ENCODE measurements around the gene ANO4.

ANO4 gene

GRCh38 chr12:100794441-100795173 is at the start of gene ANO4:
Gene ANO4 (plus strand): TSS chr12:100794776. CDS start chr12:100901786, 107,010 bp downstream.
- no peaks in the 10 kb centered on the region for H3K36me3 Mint-ChIP-seq (ENCODE audit: low read depth)
- no peak within 1 kb of the TSS for H3K27ac Mint-ChIP-seq
- no peaks in the 10 kb centered on the region for H3K4me1 Mint-ChIP-seq (ENCODE audit: low read depth)
- no peaks in the 10 kb centered on the region for H3K9me3 Mint-ChIP-seq
- no peak within 1 kb of the TSS for H3K4me3 Mint-ChIP-seq
- H3K27me3 Mint-ChIP-seq (ENCODE audit: low read depth) = peaks cover 22% of the 10 kb centered on the region
- no peak for DNase-seq (ENCODE audit: low spot score)

GRCh38 chr12:100745378-100746071 is 49.1 kb upstream of the ANO4 start:
- Mint-ChIP-seq H3K36me3 (ENCODE audit: low read depth) (no peaks in the 10 kb centered on the region), H3K27me3 (ENCODE audit: low read depth) (no peaks in the 10 kb centered on the region), H3K4me1 (ENCODE audit: low read depth) (no peaks in the 10 kb centered on the region), H3K27ac (no peak overlapping the region), H3K9me3 (no peaks in the 10 kb centered on the region), H3K4me3 (no peak overlapping the region)
- no peak for DNase-seq (ENCODE audit: low spot score)

- no peak overlapping the region for H3K27ac Mint-ChIP-seq
- H3K4me3 Mint-ChIP-seq = no peak overlapping the region
- no peak for DNase-seq (ENCODE audit: low spot score)
- H3K27me3 Mint-ChIP-seq (ENCODE audit: low read depth) = no peaks in the 10 kb centered on the region
- H3K4me1 Mint-ChIP-seq (ENCODE audit: low read depth) = no peaks in the 10 kb centered on the region
- no peaks in the 10 kb centered on the region for H3K9me3 Mint-ChIP-seq
- H3K36me3 Mint-ChIP-seq (ENCODE audit: low read depth) = no peaks in the 10 kb centered on the region
These were observed 41.7 kb upstream of the ANO4 start for GRCh38 chr12:100752841-100753240.

GRCh38 chr12:100753837-100754236 is 40.7 kb upstream of the ANO4 start:
- no peaks in the 10 kb centered on the region for H3K36me3 Mint-ChIP-seq (ENCODE audit: low read depth)
- H3K4me3 Mint-ChIP-seq = no peak overlapping the region
- no peaks in the 10 kb centered on the region for H3K9me3 Mint-ChIP-seq
- H3K4me1 Mint-ChIP-seq (ENCODE audit: low read depth) = no peaks in the 10 kb centered on the region
- no peak overlapping the region for H3K27ac Mint-ChIP-seq
- no peaks in the 10 kb centered on the region for H3K27me3 Mint-ChIP-seq (ENCODE audit: low read depth)
- no peak for DNase-seq (ENCODE audit: low spot score)

- DNase-seq (ENCODE audit: low spot score) = no peak
- no peak overlapping the region for H3K27ac Mint-ChIP-seq
- H3K36me3 Mint-ChIP-seq (ENCODE audit: low read depth) = no peaks in the 10 kb centered on the region
- no peaks in the 10 kb centered on the region for H3K4me1 Mint-ChIP-seq (ENCODE audit: low read depth)
- H3K9me3 Mint-ChIP-seq = no peaks in the 10 kb centered on the region
- no peak overlapping the region for H3K4me3 Mint-ChIP-seq
- no peaks in the 10 kb centered on the region for H3K27me3 Mint-ChIP-seq (ENCODE audit: low read depth)
These were observed 39.4 kb upstream of the ANO4 start for GRCh38 chr12:100755186-100755585.

GRCh38 chr12:100758083-100758482 is 36.5 kb upstream of the ANO4 start:
- Mint-ChIP-seq H3K36me3 (ENCODE audit: low read depth) (no peaks in the 10 kb centered on the region), H3K27ac (no peak overlapping the region), H3K4me1 (ENCODE audit: low read depth) (no peaks in the 10 kb centered on the region), H3K9me3 (no peaks in the 10 kb centered on the region), H3K27me3 (ENCODE audit: low read depth) (no peaks in the 10 kb centered on the region), H3K4me3 (no peak overlapping the region)
- no peak for DNase-seq (ENCODE audit: low spot score)

- no peaks in the 10 kb centered on the region for H3K36me3 Mint-ChIP-seq (ENCODE audit: low read depth)
- no peak overlapping the region for H3K4me3 Mint-ChIP-seq
- H3K9me3 Mint-ChIP-seq = no peaks in the 10 kb centered on the region
- no peaks in the 10 kb centered on the region for H3K4me1 Mint-ChIP-seq (ENCODE audit: low read depth)
- no peak for DNase-seq (ENCODE audit: low spot score)
- no peaks in the 10 kb centered on the region for H3K27me3 Mint-ChIP-seq (ENCODE audit: low read depth)
- no peak overlapping the region for H3K27ac Mint-ChIP-seq
These were observed 27.2 kb upstream of the ANO4 start for GRCh38 chr12:100767371-100767770.

GRCh38 chr12:100767950-100768349 is 26.6 kb upstream of the ANO4 start:
- no peak overlapping the region for H3K4me3 Mint-ChIP-seq
- H3K9me3 Mint-ChIP-seq = no peaks in the 10 kb centered on the region
- H3K4me1 Mint-ChIP-seq (ENCODE audit: low read depth) = no peaks in the 10 kb centered on the region
- H3K27me3 Mint-ChIP-seq (ENCODE audit: low read depth) = no peaks in the 10 kb centered on the region
- no peak for DNase-seq (ENCODE audit: low spot score)
- H3K36me3 Mint-ChIP-seq (ENCODE audit: low read depth) = no peaks in the 10 kb centered on the region
- H3K27ac Mint-ChIP-seq = no peak overlapping the region

- no peaks in the 10 kb centered on the region for H3K9me3 Mint-ChIP-seq
- no peaks in the 10 kb centered on the region for H3K27me3 Mint-ChIP-seq (ENCODE audit: low read depth)
- no peak overlapping the region for H3K4me3 Mint-ChIP-seq
- H3K36me3 Mint-ChIP-seq (ENCODE audit: low read depth) = no peaks in the 10 kb centered on the region
- H3K27ac Mint-ChIP-seq = no peak overlapping the region
- no peaks in the 10 kb centered on the region for H3K4me1 Mint-ChIP-seq (ENCODE audit: low read depth)
- DNase-seq (ENCODE audit: low spot score) = no peak
These were observed 15.5 kb upstream of the ANO4 start for GRCh38 chr12:100778967-100779590.

- DNase-seq (ENCODE audit: low spot score) = no peak
- Mint-ChIP-seq H3K27me3 (ENCODE audit: low read depth) (peaks cover 1% of the 10 kb centered on the region), H3K4me3 (no peak overlapping the region), H3K36me3 (ENCODE audit: low read depth) (no peaks in the 10 kb centered on the region), H3K9me3 (no peaks in the 10 kb centered on the region), H3K4me1 (ENCODE audit: low read depth) (no peaks in the 10 kb centered on the region), H3K27ac (no peak overlapping the region)
These were observed 5.4 kb upstream of the ANO4 start for GRCh38 chr12:100789146-100789545.

- no peak overlapping the region for H3K27ac Mint-ChIP-seq
- H3K4me3 Mint-ChIP-seq = no peak overlapping the region
- no peak for DNase-seq (ENCODE audit: low spot score)
- H3K36me3 Mint-ChIP-seq (ENCODE audit: low read depth) = no peaks in the 10 kb centered on the region
- no peaks in the 10 kb centered on the region for H3K9me3 Mint-ChIP-seq
- no peaks in the 10 kb centered on the region for H3K4me1 Mint-ChIP-seq (ENCODE audit: low read depth)
- H3K27me3 Mint-ChIP-seq (ENCODE audit: low read depth) = peaks cover 7% of the 10 kb centered on the region
These were observed 4.6 kb upstream of the ANO4 start for GRCh38 chr12:100789975-100790374.

- Mint-ChIP-seq H3K9me3 (no peaks in the 10 kb centered on the region), H3K36me3 (ENCODE audit: low read depth) (no peaks in the 10 kb centered on the region), H3K4me1 (ENCODE audit: low read depth) (no peaks in the 10 kb centered on the region), H3K4me3 (no peak overlapping the region), H3K27ac (no peak overlapping the region), H3K27me3 (ENCODE audit: low read depth) (peaks cover 12% of the 10 kb centered on the region)
- DNase-seq (ENCODE audit: low spot score) = no peak
These were observed 4.0 kb upstream of the ANO4 start for GRCh38 chr12:100790552-100790951.

GRCh38 chr12:100793182-100793581 is 1.4 kb upstream of the ANO4 start:
- H3K27ac Mint-ChIP-seq = no peak overlapping the region
- DNase-seq (ENCODE audit: low spot score) = no peak
- H3K27me3 Mint-ChIP-seq (ENCODE audit: low read depth) = peaks cover 22% of the 10 kb centered on the region
- H3K36me3 Mint-ChIP-seq (ENCODE audit: low read depth) = no peaks in the 10 kb centered on the region
- no peaks in the 10 kb centered on the region for H3K9me3 Mint-ChIP-seq
- H3K4me1 Mint-ChIP-seq (ENCODE audit: low read depth) = no peaks in the 10 kb centered on the region
- H3K4me3 Mint-ChIP-seq = no peak overlapping the region

- H3K4me1 Mint-ChIP-seq (ENCODE audit: low read depth) = no peaks in the 10 kb centered on the region
- H3K27me3 Mint-ChIP-seq (ENCODE audit: low read depth) = peaks cover 22% of the 10 kb centered on the region
- H3K27ac Mint-ChIP-seq = no peak overlapping the region
- no peaks in the 10 kb centered on the region for H3K9me3 Mint-ChIP-seq
- H3K4me3 Mint-ChIP-seq = no peak overlapping the region
- H3K36me3 Mint-ChIP-seq (ENCODE audit: low read depth) = no peaks in the 10 kb centered on the region
- no peak for DNase-seq (ENCODE audit: low spot score)
These were observed 711 bp downstream of the ANO4 start for GRCh38 chr12:100795174-100795799.
